Retina (tissue), 1 donor: ENCODE results near the gene ITGB5.
A peak's percentile ranks its signal among the peaks of the same experiment; 100 is the strongest.
"Not testable (repeated sequence)": the region's sequence is repeated elsewhere in the genome, so short reads cannot be mapped to it uniquely, and the experiment has no call there.

Experiments used
- DNase-seq: peaks from one replicate; pipeline ENCODE4 v3.0.0-alpha.2; 2016

ITGB5 gene

DNA sequence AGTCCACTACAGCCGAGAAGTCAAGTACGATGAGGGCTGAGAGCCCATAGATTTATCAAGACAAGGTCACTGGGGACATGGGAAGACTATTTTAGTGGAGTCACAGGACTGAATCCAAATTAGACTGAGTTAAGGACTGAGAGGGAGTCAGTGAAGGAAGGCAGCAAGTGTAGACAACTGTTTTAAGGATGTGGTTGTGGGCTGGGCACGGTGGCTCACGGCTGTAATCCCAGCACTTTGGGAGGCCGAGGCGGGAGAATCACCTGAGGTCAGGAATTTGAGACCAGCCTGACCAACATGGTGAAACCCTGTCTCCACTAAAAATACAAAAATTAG is 104.8 kb downstream of the ITGB5 start:
- not testable (repeated sequence) for DNase-seq

DNA sequence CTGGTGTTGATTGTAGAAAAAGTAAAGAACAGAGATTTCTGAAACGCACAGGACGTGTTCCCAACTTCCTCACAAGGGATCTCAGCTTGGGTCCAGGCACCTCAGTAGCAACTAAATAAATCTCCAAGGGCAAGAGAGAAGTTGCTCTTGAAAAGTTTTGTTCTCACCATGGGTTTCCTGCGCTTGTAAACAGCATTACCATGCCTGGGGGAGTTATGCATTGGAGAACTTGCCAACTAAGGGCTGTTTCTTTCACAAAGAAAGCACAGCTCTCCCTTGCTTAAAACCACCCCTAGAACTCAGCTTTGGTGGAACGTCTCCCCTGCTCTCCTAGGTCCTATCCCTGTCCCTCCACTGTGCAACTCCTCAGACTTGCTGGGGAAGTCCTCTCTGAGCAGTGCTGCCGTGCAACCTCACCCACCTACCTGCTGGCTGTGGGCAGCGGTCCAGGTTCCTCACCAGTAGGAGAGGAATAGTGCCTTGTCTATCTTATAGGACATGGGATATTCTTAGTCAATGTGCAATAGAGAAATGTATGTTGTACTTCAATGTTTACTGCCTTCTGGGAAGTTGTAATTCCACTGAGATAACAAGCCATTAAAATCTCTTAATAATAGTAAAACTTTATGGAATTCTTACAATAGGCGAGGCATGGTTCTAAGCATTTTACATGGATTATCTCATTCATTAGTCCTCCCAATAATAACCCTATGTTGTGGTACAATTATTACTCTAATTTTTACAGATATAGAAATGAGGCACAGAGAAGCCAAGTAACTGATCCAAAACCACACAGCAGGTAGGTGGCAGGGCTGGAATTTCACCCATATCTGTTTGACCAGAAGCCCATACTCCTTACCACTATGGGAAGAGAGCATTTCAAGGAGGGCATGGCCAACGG is 105.4 kb downstream of the ITGB5 start:
- no peak for DNase-seq

DNA sequence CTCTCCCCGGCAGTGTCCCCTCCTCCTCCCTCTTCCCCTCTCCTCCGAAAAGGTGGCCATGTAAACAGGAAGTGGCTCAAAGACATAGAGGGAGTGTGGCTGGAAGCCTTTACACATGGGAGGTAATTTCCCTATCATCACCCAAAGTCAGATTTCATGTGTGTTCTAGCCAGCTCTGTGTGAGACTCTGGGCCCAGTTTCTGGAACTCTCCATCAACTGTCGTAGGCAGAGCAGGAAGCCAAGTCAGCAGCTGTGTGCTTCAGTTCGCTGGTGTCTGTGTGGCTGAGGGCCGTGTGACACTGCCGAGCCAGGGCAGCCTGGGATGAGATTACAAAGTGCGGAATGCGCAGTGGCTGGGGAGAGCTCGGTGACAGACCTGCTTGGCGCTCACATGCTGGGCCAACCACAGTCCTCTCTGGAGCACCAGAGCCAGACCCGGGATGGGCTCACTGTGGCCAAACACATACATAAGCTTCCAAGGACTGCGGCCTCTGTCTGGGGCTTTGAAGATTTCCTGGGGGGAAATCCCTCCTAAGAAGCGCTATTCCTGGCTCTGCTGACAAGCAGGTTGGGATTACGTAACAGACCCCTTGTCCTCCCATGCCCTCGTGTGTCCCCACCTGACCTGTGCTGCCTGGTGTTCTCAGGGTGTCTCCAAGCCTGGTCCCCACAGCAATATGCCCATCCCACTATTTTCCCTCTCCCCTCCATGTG is 106.2 kb downstream of the ITGB5 start:
- peak; percentile 63 for DNase-seq

DNA sequence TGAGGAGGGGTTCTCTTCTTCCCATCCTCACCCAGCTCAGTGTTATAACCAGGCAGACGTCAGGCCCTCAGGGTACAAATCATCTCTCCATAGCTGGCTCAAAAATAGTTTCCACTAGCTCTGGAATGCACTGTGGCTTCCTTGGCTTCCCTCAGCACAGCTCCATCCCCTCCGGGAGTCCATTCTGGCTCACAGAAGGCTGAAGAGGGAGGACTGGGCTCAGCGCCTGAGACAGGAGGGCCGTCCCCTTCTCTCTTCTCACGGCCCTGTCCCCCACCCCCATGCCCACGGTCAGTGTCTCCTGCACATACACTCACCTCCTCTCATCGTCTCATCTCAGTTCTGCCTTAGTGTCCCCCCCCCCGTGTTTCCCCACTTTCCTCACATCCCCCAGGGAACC is 106.8 kb downstream of the ITGB5 start:
- no peak for DNase-seq

DNA sequence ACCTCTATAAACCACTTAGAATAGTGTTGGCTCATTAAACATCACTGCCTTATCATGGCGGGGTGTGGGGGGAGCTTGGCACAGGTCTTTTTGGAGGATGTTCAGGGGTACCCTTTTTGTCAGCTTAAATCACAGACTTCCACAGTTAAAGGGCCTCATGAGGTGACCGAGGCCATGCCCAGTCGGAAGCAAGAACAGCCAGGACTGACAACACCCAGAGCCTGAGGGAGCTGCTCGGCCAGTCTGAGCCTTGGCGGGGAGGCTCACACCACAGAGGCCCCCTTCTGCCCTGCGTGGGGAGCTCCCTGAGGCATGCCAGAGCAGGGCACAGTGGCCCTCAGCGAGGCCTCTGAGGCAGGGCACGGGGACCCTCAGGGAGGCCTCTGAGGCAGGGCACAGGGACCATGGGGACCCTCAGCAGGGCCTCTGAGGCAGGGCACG is 107.4 kb downstream of the ITGB5 start:
- no peak for DNase-seq

DNA sequence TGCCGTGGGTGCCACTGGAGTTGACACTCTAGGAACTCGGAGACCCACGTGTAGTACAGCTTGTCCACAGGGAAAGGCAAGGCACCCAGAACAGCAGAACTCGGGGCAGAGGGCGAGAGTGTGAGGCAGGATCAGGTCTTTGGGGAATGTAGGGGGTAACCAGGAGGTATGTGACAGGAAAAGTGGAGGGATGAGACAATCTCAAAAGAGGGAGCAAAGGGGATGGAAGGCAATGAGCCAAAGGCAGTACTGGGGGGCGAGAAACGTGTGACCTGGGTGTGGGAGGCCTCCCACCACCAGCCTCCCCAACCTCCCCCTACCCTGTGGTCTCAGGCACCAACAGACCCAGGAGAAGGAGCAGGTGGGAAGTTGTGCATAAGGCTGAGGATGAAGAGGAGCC is 108.0 kb downstream of the ITGB5 start:
- no peak for DNase-seq

DNA sequence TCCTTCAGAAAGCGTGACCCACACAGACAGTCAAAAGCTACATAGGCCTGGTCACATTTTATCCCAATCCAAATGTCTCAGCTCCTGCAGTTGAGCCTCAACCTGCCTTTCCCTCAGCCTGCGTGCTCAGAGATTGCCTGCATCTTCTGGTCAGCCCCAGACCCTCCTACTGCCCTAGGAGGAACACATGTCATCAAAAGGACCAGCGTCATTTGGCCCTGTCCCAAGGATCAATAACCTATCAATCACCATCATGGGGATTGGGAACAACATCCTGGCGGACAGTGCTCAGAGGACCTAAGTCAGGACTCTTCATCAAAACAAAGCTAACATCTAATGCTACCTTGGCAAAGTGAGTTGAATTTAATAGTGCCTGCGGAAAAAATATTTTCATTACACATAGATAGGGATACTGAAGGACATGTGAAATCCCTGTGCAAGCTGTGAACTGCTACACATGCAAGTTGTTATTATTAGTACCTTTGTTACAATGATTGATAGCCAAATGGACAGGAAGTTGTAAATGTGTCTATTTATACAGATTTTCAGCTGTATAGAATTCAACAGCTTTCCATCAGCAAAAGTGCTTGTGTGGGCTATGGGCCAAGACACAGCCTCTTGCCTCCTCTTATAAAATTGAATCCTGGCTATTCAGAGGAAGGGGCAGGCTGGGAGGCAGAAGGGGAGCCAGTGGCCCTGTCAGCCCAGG is 109.2 kb downstream of the ITGB5 start:
- no peak for DNase-seq

DNA sequence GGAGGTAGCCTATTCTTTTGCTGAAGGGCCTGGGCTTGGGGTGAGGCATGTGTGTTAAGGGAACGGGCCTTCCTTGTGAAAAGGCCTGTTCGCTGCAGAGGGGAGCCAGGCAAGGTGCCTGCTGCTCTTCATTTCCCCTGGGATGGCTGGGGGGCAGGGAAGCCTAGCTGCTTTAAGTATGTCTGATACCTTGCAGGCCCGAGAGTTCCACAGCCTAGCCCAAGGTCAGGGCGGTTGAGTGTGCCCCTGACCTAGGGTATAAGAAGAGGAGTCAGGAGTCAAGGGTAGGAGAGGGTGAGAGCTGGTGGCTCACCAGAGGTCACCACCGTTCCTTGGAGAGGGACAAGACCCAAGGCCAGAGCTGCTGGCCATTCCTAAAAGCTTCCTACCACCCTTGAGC is 110.3 kb downstream of the ITGB5 start:
- DNase-seq, result no peak

DNA sequence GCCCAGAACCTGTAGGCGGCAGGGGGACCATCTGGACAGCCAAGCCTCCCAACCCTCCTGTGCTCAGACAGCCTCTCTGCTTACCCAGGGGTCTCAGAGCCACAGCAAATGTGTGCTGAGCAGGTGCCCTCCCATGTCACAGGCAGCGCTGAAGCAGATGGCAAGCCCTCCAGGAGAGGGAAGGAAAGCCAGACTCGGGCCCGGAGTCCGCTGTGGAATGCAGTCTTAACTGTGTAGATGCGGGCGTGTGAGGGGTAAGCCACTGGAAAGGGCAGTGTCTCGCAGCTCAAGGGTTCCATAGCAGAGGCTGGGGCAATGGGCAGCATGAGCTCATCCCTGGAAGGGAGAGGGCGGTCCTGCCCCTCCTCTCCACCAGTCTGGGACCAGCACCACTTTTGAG is 111.3 kb downstream of the ITGB5 start:
- DNase-seq, result no peak

DNA sequence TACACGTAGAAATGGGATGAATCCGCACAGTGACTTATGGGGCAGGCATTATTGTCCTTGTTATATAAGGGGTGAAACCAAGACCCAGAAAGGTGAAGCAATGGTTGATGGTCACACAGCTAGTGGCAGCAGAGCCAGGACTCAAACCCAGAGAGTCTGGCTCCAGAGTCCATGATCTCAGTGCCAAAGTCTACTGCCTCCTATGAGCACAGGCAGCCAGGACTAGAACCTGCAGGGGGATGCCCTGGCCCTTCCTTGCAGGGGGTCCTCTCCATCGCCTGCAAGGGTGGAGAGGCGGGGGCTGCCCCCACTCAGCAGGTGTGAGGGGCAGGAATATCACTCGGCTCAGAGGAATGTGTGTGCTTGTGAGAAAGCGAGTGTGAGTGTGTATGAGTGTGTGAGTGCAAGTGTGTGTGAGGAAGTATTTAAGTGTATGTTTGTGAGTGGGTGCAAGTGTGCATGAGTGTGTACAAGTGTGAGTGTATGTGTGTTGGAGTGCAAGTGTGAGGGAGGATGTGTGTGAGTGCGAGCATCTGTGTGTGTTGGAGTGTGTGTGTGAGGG is 112.2 kb downstream of the ITGB5 start:
- no peak for DNase-seq

DNA sequence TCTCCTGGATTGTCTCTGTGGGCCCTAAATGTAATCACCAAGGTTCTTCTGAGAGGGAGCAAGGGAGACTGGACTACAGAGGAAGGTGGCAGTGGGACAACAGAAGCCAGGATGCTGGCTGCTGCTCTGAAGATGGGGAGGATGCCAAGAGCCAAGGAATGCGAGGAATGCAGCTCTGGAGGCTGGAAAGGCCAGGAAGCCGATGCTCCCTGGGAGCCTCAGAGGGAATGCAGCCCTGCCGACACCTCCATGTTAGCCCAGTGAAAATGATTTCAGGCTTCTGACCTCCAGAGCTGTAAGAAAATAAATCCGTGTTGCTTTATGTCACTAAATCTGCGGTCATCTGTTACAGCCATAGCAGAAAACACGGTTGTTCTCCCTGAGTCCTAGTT is 112.8 kb downstream of the ITGB5 start:
- no peak for DNase-seq

DNA sequence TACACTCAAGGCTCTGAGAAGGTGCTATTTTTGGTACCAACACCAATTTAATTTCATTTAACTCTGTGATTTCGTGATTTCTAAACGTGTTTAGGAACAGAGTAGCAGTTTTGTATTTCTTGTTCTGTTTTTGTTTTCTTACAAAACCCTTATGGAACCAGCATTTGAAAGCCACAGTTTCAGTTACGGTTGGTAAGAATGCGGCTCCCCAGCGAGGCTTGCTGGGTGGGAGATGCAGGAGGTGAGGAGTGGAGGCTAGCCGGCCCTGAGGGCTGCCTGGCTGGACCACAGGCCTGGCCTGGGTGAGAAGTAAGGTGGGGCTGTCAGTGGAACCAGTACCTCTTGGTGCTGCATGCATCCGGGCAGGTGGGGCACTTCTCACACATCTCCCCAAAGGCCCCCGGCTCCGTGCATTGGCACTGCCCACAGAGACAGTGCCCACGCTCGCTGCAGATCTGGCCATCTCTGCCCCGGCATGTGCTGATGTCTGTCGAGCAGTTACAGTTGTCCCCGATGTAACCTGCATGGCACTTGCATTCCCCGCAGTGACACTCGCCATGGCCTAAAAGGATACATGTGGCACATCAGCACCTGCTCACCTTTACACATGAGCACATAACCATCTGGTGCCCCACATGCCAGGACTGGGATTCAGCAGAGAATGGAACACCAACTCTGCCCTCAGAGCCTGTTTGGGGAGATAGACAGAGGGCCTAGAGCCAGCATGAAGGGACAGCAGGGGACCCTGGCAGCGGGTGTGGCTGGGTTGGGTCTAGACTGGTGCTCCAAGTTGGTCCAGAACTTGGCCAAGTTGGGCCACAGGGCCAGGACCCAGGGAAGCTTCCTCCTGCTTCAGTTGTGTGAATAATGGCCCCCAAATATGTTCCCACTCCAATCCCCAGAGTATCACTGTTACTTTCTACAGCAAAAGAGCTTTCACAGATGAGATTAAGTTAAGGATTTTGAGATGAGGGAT is 113.5 kb downstream of the ITGB5 start:
- no peak for DNase-seq

DNA sequence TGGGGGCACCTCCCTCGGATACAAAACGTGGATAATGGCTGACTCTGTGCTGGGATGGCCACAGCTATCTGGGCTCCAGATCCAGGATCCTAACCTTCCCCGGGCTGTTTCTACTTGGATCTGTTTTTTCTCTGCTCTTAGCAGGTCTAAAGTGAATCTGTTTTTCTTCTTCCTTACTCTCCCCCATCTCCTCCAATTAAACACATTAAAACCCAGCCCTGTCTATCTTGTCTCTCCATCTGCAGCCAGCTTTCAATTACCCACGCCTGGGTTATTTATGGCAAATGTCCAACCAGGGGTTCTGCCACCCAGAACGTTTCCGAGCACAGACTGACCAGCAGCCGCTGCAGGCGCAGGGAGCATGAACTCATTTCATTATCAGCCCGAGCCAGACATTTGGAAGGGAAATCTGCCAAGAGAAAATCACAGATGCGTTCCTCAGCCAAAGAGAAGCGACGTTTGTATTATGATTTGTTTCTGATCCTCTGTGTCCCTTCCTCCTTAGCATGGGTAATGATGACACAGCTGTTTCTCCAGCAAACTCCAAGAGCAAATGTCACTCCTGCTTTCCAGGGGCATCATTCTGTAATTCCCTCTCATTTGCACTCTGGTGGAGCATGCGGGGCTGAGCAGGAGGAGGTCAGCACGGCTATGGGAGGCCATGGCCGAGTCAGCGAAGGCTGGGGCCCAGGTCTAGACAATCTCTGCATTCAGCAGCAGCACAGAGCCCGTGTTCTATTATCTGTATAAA is 114.9 kb downstream of the ITGB5 start:
- DNase-seq, result peak; percentile 89

DNA sequence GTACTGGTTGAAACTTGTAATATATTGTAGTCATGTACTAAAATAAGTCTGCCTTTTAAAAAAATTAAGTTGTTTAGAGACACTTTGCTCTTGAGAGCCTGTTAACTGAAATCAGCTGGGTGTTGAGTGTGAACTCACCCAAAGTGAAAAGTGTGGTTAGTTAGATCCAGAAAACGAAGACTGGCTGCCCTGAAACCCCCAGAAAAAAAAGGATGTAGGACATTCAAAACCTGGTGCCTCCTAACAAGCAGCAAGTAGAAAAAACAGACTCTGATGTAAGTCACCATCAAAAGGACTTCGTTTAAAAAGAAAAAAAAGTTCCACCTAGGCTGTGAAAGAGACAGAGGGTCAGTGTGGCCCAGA is 116.1 kb downstream of the ITGB5 start:
- DNase-seq, result no peak

DNA sequence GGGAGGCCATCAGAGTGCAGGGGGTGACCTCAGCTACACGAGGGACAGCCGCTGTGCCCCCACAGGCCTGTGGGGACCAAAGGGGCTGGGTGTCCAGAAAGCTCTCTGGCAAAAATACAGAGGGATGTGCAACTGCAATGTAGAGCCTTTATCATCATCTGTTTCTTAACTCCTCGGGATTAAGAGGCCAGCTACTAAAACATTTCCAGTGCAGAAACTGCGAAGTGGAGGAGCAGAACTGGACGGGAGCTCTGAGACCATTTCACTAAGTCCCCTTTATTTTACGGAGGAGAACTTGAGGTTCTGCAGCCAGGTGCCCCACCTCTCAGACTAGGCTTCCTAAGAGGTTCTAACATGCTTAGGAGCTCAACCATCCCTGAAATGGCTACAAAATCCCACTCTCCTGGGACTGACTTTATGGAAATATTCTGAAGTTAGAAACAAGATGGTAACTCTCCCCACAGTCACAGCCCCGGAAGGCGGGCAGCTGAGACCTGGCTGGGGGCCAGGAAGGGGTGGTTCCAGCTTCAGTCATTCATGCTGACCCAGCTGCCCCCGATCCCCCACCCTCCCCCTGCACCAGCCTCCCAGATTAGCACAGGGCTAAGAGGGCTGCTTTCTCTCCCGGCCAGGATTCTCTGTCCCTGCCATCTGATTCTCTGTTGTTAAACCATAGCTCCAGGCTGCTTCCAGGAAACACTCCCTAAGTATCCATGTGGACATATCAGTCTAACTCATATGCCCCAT is 116.7 kb downstream of the ITGB5 start:
- DNase-seq, result peak; percentile 57

DNA sequence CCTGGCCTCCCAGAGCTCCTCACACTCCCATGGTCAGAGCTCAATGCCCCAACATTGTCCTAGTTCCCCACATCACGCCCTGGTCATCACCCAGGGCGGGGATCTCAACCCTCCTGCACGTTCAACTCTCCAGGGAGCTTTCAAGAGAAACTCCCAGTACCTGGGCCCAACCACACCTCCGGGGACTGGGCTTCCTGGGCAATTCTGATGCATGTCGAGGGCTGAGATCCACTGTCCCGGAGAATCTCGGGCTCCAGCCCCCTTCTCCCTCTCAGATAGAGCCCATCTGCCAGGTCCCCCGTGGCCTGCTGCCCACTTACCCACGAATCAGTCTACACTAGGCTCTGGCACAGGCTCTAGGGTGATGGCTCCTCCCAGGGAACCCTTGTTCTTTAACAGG is 117.7 kb downstream of the ITGB5 start:
- no peak for DNase-seq

DNA sequence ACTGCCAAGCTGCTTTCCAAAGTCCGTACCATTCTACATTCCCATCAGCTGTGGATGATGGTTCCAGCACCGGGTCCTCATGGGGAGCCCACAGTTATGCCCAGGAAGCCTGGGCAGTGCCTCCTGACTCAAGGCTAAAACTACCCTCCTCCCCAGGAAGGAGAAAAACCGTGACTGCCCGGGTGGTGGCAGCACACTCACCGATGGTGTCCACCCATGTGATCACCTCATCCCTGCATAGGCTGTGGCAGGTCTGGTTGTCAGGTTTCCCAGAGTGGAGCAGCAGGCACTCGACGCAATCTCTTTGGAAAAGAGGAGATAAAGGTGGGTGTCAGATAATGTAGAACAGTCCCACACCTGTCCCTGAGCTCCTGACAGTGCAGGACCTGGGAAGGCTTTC is 118.4 kb downstream of the ITGB5 start:
- DNase-seq, result no peak

DNA sequence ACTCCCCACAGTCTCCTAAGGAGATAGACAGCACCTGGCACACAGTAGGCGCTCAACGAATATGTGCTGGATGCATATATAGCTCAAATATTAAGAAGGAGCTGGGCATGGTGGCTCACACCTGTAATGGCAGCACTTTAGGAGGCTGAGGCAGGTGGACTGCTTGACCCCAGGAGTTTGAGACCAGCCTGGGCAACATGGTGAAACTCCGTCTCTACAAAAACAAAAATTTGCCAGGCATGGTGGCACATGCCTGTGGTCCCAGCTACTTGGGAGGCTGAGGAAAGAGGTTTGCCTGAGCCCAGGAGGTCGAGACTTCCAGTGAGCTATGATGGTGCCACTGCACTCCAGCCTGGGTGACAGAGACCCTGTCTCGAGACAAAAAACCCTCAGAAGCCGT is 119.5 kb downstream of the ITGB5 start:
- no peak for DNase-seq

DNA sequence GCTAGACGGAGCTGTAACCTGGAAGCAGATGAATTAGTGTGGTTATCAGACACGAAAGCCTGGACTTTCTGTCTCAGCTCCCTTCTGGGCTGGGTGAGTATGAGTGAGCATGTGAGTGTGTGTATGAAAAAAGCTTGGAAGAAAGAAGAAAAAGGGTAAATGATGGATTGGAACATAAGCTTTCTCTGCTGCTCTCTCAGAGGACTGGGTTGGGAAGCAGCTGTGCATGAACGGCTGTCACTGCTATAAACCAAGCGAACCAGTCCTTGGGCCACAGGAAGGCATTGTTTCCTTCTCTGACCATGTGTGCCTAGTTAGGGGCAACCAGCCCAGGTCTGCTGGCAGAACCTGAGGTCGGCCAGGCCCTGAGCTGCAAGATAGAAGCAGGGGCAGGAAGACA is 119.9 kb downstream of the ITGB5 start:
- DNase-seq, result no peak
